Endothelial cell of umbilical vein (primary cell): Measurements from ENCODE around the gene IGF2BP2. TPM values are rescaled to one million over a fixed set of nuclear protein-coding genes. Genes with fewer than 3 reads are reported as not detected.

Source experiments
- BruUV-seq: library from RNA; stranded (reverse); fragments of 400-500 nt; replicated peaks from 2 replicates; lab custom pipeline; 2021; lab: Mats Ljungman, UMichigan
- CTCF ChIA-PET: fragments of 300-600, 350-600 bp; sonication (Branson Sonifier 250); formaldehyde crosslinking; loops from one replicate; lab custom pipeline; 2021; ENCODE audit warnings: antibody characterized with exemption, inconsistent platforms; lab: Charles Lee
- POLR2A ChIA-PET: fragments of 300-600, 350-600 bp; sonication (Branson Sonifier 250); formaldehyde crosslinking; loops from one replicate; lab custom pipeline; 2021; ENCODE audit warnings: antibody characterized with exemption, inconsistent platforms; lab: Charles Lee
- DNase-seq: peaks from one replicate; pipeline ENCODE4 v3.0.0-alpha.2; 2011; ENCODE audit warnings: low read depth, low spot score
- FAIRE-seq: peaks from 2 replicates; lab custom pipeline; 2011; peaks lifted over from hg19 to GRCh38; lab: Jason Lieb, UNC
- H2AFZ ChIP-seq: 2 replicates; pipeline ENCODE4 v1.6.0; 2012; ENCODE audit warnings: low read depth, low read length, control low read depth, inconsistent platforms
- H3K27ac ChIP-seq: 2 replicates; pipeline ENCODE4 v1.5.1; 2011; ENCODE audit warnings: low read depth, mild to moderate bottlenecking, control low read depth, low read length, moderate library complexity; ENCODE audit not compliant: insufficient read depth
- H3K27me3 ChIP-seq, 2 experiments: 2 replicates each; pipeline versions ENCODE4 v1.6.0 to v1.6.1; 2011; ENCODE audit warnings: low read length in 2 of 2, mixed read lengths in 1 of 2; ENCODE audit not compliant: control insufficient read depth in 2 of 2, insufficient read depth in 2 of 2
- H3K36me3 ChIP-seq, 2 experiments: 2 replicates in 1 of 2; 3 replicates in 1 of 2; pipeline ENCODE4 v1.5.1; 2011; ENCODE audit warnings: low read length in 2 of 2, mild to moderate bottlenecking in 1 of 2, moderate library complexity in 1 of 2; ENCODE audit not compliant: control insufficient read depth in 2 of 2, insufficient read depth in 2 of 2; ENCODE audit errors: extremely low read depth in 1 of 2
- H3K4me1 ChIP-seq: 3 replicates; pipeline ENCODE4 v1.5.1; 2011; ENCODE audit warnings: mild to moderate bottlenecking, low read length; ENCODE audit not compliant: control insufficient read depth, insufficient read depth; ENCODE audit errors: extremely low read depth
- H3K4me2 ChIP-seq: 2 replicates; pipeline ENCODE4 v1.6.1; 2011; ENCODE audit warnings: low read length, control low read depth, mixed read lengths; ENCODE audit not compliant: insufficient read depth
- H3K4me3 ChIP-seq, 3 experiments: fragments of 200-600 bp in 1 of 3; sonication (generic), shearing (Covaris generic) in 1 of 3; replicated peaks in 1 of 3; 2 replicates each; pipeline ENCODE4 v1.5.1; 2011 to 2016; ENCODE audit warnings: control low read depth in 3 of 3, low read length in 3 of 3, mild to moderate bottlenecking in 2 of 3, inconsistent platforms in 1 of 3, low read depth in 1 of 3, moderate library complexity in 1 of 3; ENCODE audit not compliant: insufficient read depth in 1 of 3
- H3K79me2 ChIP-seq: 2 replicates; pipeline ENCODE4 v1.6.0; 2012; ENCODE audit warnings: low read length, inconsistent platforms; ENCODE audit not compliant: control insufficient read depth, insufficient read depth
- H3K9ac ChIP-seq: replicated peaks from 2 replicates; pipeline ENCODE3; 2011; ENCODE audit warnings: low read length, control low read depth; ENCODE audit not compliant: insufficient read depth; ENCODE audit errors: extremely low read depth
- H3K9me1 ChIP-seq: replicated peaks from 3 replicates; pipeline ENCODE4 v1.6.0; 2011; ENCODE audit warnings: mild to moderate bottlenecking, low read length; ENCODE audit not compliant: control insufficient read depth, insufficient read depth; ENCODE audit errors: extremely low read depth
- H3K9me3 ChIP-seq: replicated peaks from 2 replicates; pipeline ENCODE4 v1.5.1; 2012; ENCODE audit warnings: low read length, inconsistent platforms; ENCODE audit not compliant: control insufficient read depth, insufficient read depth
- H4K20me1 ChIP-seq: replicated peaks from 2 replicates; pipeline ENCODE3; 2011; ENCODE audit warnings: mild to moderate bottlenecking, low read length; ENCODE audit not compliant: control insufficient read depth, insufficient read depth; ENCODE audit errors: extremely low read depth
- CTCF ChIP-seq, 2 donors: IDR thresholded peaks; 1 replicate in 1 of 2; 2 replicates in 1 of 2; pipeline ENCODE4 v1.5.1; 2011; ENCODE audit warnings: low read length in 2 of 2, mild to moderate bottlenecking in 2 of 2, moderate library complexity in 2 of 2, control low read depth in 1 of 2, inconsistent platforms in 1 of 2, low read depth in 1 of 2; ENCODE audit not compliant: insufficient read depth in 1 of 2; ENCODE audit errors: extremely low read depth in 1 of 2
- EZH2 ChIP-seq: IDR thresholded peaks from 2 replicates; pipeline ENCODE4 v1.6.1; 2012; ENCODE audit warnings: borderline replicate concordance, low read depth, mild to moderate bottlenecking, moderate library complexity, low read length, inconsistent platforms; ENCODE audit not compliant: severe bottlenecking
- FOS ChIP-seq: IDR thresholded peaks from 2 replicates; pipeline ENCODE4 v1.6.1; 2011; ENCODE audit warnings: mild to moderate bottlenecking, low read length, moderate library complexity, borderline replicate concordance; ENCODE audit not compliant: insufficient read depth
- GATA2 ChIP-seq: IDR thresholded peaks from 2 replicates; pipeline ENCODE4 v1.7.0; 2011; ENCODE audit warnings: low read depth, mild to moderate bottlenecking, moderate library complexity, mixed read lengths, low read length; ENCODE audit not compliant: insufficient read length, insufficient read depth
- JUN ChIP-seq: IDR thresholded peaks from 2 replicates; pipeline ENCODE4 v1.6.1; 2011; ENCODE audit warnings: borderline replicate concordance, low read depth; ENCODE audit not compliant: insufficient read length, insufficient read depth
- MAX ChIP-seq: IDR thresholded peaks from 2 replicates; pipeline ENCODE4 v1.6.1; 2011; ENCODE audit not compliant: insufficient read depth, insufficient read length
- MYC ChIP-seq: IDR thresholded peaks from one replicate; pipeline ENCODE4 v1.6.1; 2011; ENCODE audit warnings: mild to moderate bottlenecking, low read depth, low read length
- POLR2A ChIP-seq: IDR thresholded peaks from 2 replicates; pipeline ENCODE4 v1.6.1; 2012; ENCODE audit warnings: low read depth, mild to moderate bottlenecking, control low read depth, low read length
- POLR2AphosphoS5 ChIP-seq: IDR thresholded peaks from 2 replicates; pipeline ENCODE4 v1.6.1; 2012; ENCODE audit warnings: low read depth, mild to moderate bottlenecking, control low read depth, low read length, moderate library complexity; ENCODE audit not compliant: insufficient read depth
- dilution Hi-C: fragments of 300-500 bp; cut with MboI; formaldehyde crosslinking; loops from one replicate; pipeline ENCODE4 v1.15.0; 2019; ENCODE audit warnings: low sequenced_read_pairs; ENCODE audit not compliant: extremely low pct_ligation_motif_present
- intact Hi-C: fragments of 100-400 bp; cut with micrococcal nuclease; formaldehyde crosslinking; loops from one replicate; pipeline ENCODE4 v1.10.0; 2022
- polyA plus RNA-seq, 4 experiments: library from polyadenylated mRNA; depleted of rRNA in 3 of 4; stranded (reverse) in 3 of 4; unstranded in 1 of 4; fragments of >200 nt; gene quantifications; 2 replicates each; pipeline versions ENCODE4 v1.2.1 to v1.2.3, GENCODE V29; 2011 to 2012; ENCODE audit warnings: missing spikeins in 1 of 4
- total RNA-seq: library from RNA; stranded (reverse); gene quantifications from 2 replicates; pipeline ENCODE4 v1.2.3, GENCODE V29; 2021

The IGF2BP2 gene
- total and polyA plus RNA-seq, 2 donors (not counting 3 experiments of a cell fraction or from before 2014, with no cell fraction given): 10.7 to 130 TPM

DNA sequence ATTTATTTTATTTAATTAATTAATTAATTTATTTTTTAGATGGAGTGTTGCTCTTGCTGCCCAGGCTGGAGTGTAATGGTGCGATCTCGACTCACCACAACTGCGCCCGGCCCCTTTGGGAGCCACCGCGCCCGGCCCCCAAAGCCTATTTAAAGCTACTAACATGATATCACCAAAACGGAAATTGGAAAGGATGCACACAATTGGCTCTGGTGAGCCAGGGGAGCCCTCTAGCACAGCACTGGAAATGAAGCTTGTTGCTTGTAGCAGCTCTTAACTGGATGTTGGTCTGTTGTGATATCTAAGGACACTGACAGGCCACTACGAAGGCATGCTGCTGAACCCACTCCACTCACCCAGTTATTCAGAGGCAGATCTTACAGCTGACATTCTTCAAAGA is 104.5 kb downstream of the IGF2BP2 start:
- H4K20me1 ChIP-seq: no peaks in the 10 kb centered on the region
- intact Hi-C loops: no loop called here
- peaks cover 0 to 2% of the 10 kb centered on the region in 2 experiments for H3K36me3 ChIP-seq
- peaks cover 22% of the 10 kb centered on the region for H3K4me1 ChIP-seq
- no peak overlapping the region for H3K4me3 ChIP-seq
- ChIA-PET CTCF (interaction anchor here (1.1 to 3.6 kb wide), 3 partner anchors 14 to 60 kb away, joined by 3 to 18 read pairs (median 13); no protein-coding TSS in a partner anchor), POLR2A (no interaction called here)
- FAIRE-seq (no peak), DNase-seq (no peak)
- H3K9me1 ChIP-seq: no peaks in the 10 kb centered on the region
- H3K79me2 ChIP-seq: peaks cover 85% of the 10 kb centered on the region
- H3K27me3 ChIP-seq: no peaks in the 10 kb centered on the region
- H3K9me3 ChIP-seq: no peaks in the 10 kb centered on the region
- no peak overlapping the region for H3K27ac ChIP-seq
- no peak overlapping the region for H3K9ac ChIP-seq
- TF ChIP-seq FOS (no peak), JUN (no peak), POLR2A (no peak), POLR2AphosphoS5 (no peak), CTCF (IDR thresholded peaks at IDR 0.05; ENCODE audit: extremely low read depth in 1 of 2, insufficient read depth in 1 of 2, low read depth in 1 of 2, low read length in 2 of 2) (no peak), EZH2 (no peak), MYC (no peak), MAX (no peak), GATA2 (no peak)
- H2AFZ ChIP-seq: no peak overlapping the region
- dilution Hi-C loops: no loop called here
- BruUV-seq: no TSS peak
- H3K4me2 ChIP-seq: no peak overlapping the region
